Thyroid gland (tissue), 4 donors: ENCODE measurements around the gene FAM3D. TPM values are rescaled to one million over a fixed set of nuclear protein-coding genes. Genes with fewer than 3 reads are reported as not detected.

Experiments
- DNase-seq, 2 donors: peaks; one replicate each; pipeline ENCODE4 v3.0.0-alpha.2; 2019
- H3K27ac ChIP-seq, 3 donors: fragments of 200-600 bp; sonication (generic); 1 replicate in 2 of 3; 2 replicates in 1 of 3; pipeline ENCODE4 v1.5.1; 2016 to 2019; ENCODE audit warnings: mild to moderate bottlenecking in 1 of 3, moderate library complexity in 1 of 3
- H3K27me3 ChIP-seq: fragments of 200-600 bp; sonication (generic); one replicate; pipeline ENCODE4 v1.5.1; 2019
- H3K36me3 ChIP-seq, 2 donors: fragments of 200-600 bp; sonication (generic); one replicate each; pipeline ENCODE4 v1.5.1; 2016 to 2019
- H3K4me1 ChIP-seq, 2 donors: fragments of 200-600 bp; sonication (generic); one replicate each; pipeline ENCODE4 v1.5.1; 2017 to 2019
- H3K4me3 ChIP-seq, 3 donors: fragments of 200-600 bp; sonication (generic); replicated peaks in 1 of 3; 1 replicate in 2 of 3; 2 replicates in 1 of 3; pipeline ENCODE4 v1.5.1; 2016; ENCODE audit warnings: mild to moderate bottlenecking in 1 of 3
- H3K9me3 ChIP-seq: fragments of 200-600 bp; sonication (generic); one replicate; pipeline ENCODE4 v1.5.1; 2017
- POLR2A ChIP-seq, 2 donors: fragments of 450-650 bp; IDR thresholded peaks; one replicate each; pipeline ENCODE4 v1.6.1; 2017; ENCODE audit warnings: antibody characterized with exemption in 2 of 2, mild to moderate bottlenecking in 2 of 2, moderate library complexity in 1 of 2
- WGBS, 2 donors: methylation state at CpG; one replicate each; pipeline ENCODE4 v1.1.5; 2017; 5-methylcytosine and 5-hydroxymethylcytosine counted together
- intact Hi-C: fragments of 100-400 bp; cut with DNase I; formaldehyde crosslinking; loops from one replicate; pipeline ENCODE4 v1.15.1; 2023
- total RNA-seq, 4 donors: library from RNA; depleted of rRNA; stranded (reverse); fragments of >200 nt; gene quantifications; one replicate each; pipeline ENCODE4 v1.2.3, GENCODE V29; 2016
- TF ChIP-seq, protein P1 (sequence below), 6 experiments: fragments of 200-600 bp in 3 of 6; fragments of 450-650 bp in 3 of 6; sonication (generic) in 3 of 6; IDR thresholded peaks; one replicate each; pipeline ENCODE4 v1.5.1; 2016 to 2019; ENCODE audit warnings: antibody characterized with exemption in 6 of 6, mild to moderate bottlenecking in 2 of 6, inconsistent platforms in 1 of 6, moderate library complexity in 1 of 6

Gene FAM3D
- total RNA-seq, 4 donors from 2014 or later = 0.67 TPM; not detected in 3

DNA sequence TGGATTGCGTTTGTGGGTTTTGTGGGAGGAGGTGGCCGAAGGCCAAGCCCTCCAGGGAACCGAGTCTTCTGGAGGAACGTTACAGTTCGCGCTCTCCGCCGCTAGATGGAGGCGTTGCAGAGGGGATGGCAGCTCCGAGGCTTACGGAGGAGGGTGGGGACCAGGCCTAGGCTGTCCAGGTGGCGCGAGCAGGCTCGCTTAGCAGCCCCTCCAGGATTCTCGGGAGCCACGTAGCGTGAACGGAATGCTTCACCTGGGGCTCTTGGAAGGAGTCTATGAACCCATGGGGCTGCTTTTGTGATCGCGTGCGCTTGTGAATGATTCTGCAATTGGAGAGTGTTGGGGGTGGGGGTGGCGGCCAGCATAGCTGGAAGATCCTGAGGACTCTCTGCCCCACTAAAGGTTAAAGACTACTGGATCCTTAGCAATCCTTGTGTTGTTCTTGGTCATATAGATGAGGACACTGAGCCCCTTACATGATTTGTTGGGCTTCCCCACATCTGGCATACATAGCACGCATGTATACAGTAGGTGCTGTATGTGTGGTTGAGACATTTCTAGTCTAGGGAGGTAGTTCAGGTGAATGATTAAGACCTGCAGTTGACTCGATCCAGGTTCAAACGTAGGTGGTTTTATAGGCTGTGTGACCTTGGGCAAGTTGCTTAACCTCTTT, 25.7 kb downstream of the FAM3D start:
- TF ChIP-seq, protein P1, sequence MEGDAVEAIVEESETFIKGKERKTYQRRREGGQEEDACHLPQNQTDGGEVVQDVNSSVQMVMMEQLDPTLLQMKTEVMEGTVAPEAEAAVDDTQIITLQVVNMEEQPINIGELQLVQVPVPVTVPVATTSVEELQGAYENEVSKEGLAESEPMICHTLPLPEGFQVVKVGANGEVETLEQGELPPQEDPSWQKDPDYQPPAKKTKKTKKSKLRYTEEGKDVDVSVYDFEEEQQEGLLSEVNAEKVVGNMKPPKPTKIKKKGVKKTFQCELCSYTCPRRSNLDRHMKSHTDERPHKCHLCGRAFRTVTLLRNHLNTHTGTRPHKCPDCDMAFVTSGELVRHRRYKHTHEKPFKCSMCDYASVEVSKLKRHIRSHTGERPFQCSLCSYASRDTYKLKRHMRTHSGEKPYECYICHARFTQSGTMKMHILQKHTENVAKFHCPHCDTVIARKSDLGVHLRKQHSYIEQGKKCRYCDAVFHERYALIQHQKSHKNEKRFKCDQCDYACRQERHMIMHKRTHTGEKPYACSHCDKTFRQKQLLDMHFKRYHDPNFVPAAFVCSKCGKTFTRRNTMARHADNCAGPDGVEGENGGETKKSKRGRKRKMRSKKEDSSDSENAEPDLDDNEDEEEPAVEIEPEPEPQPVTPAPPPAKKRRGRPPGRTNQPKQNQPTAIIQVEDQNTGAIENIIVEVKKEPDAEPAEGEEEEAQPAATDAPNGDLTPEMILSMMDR (IDR thresholded peaks at IDR 0.05) = peak; percentile 74 to 97 (median 92)
- no peak for TF ChIP-seq POLR2A (IDR thresholded peaks at IDR 0.05)
- WGBS, 2 donors = 22 to 25% methylated on average over 20 to 23 of the region's 25 CpGs

DNA sequence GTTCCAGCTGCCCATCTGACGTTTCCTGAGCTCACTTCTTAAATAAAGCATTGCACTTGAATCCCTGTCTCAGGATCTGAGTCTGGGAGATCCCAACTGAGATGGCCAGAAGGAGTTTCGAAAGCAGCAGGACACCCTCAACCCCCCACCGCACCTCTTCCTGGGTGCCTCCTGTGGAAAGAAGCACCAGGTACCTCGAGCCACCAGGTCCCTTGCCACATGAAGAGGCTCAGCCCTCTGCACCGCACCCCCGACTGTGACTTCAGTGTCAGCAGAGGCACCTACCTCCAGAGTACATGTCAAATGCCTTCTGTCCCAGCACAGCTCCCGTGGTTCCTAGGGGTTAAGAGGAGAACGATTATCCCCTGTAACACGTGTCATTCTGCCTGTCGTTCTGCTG, 26.7 kb downstream of the FAM3D start:
- Histone ChIP-seq H3K27ac (no peak overlapping the region), H3K4me1 (peaks cover 0 to 9% of the 10 kb centered on the region in 2 donors), H3K4me3 (no peak overlapping the region), H3K27me3 (no peaks in the 10 kb centered on the region), H3K36me3 (no peaks in the 10 kb centered on the region), H3K9me3 (no peaks in the 10 kb centered on the region)
- DNase-seq = no peak
- TF ChIP-seq, protein P1 (IDR thresholded peaks at IDR 0.05) = no peak
- TF ChIP-seq POLR2A (IDR thresholded peaks at IDR 0.05) = no peak
- intact Hi-C loops = loop anchor here (5.0 to 10.0 kb wide), 2 partner anchors 412 to 1215 kb away; partner anchors contain the start of gene CFAP20DC
- WGBS, 2 donors = 88 to 90% methylated on average over 10 of the region's 10 CpGs

More for the DNA sequence above, 25.7 kb downstream of the FAM3D start:
- H3K9me3 ChIP-seq = no peaks in the 10 kb centered on the region
- no peaks in the 10 kb centered on the region for H3K27me3 ChIP-seq
- DNase-seq = peak; percentile 90 to 91
- peaks cover 0 to 9% of the 10 kb centered on the region in 2 donors for H3K4me1 ChIP-seq
- H3K36me3 ChIP-seq = no peaks in the 10 kb centered on the region
- intact Hi-C loops = loop anchor here (5.0 to 10.0 kb wide), 2 partner anchors 411 to 1214 kb away; partner anchors contain the start of gene CFAP20DC
- no peak overlapping the region for H3K27ac ChIP-seq
- no peak overlapping the region for H3K4me3 ChIP-seq

DNA sequence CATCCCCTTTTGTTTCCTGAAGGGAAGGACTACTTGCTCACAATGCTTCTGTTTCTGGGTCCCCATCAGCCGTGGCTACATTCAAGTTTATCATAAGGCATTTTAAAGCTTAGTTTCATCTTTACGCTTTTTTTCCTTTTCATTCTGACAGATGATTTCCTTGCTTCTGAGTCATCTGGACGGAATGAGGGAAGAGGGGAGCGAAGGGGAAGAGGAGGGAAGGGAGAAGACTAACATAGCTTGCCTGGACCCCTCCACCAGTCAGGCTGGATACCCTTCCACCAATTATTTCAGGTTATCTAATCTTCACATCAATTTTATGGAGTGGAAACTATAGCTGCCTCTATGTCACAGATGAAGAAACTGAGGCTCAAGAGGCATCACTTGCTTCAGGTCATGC, 27.6 kb downstream of the FAM3D start:
- intact Hi-C loops = no loop called here
- no peak for TF ChIP-seq POLR2A (IDR thresholded peaks at IDR 0.05)
- TF ChIP-seq, protein P1 (IDR thresholded peaks at IDR 0.05) = no peak
- H3K4me3 ChIP-seq = no peak overlapping the region
- no peaks in the 10 kb centered on the region for H3K9me3 ChIP-seq
- no peak for DNase-seq
- H3K36me3 ChIP-seq = no peaks in the 10 kb centered on the region
- H3K27ac ChIP-seq = no peak overlapping the region
- peaks cover 0 to 9% of the 10 kb centered on the region in 2 donors for H3K4me1 ChIP-seq
- 74 to 79% methylated on average over 4 of the region's 4 CpGs for WGBS, 2 donors
- no peaks in the 10 kb centered on the region for H3K27me3 ChIP-seq

DNA sequence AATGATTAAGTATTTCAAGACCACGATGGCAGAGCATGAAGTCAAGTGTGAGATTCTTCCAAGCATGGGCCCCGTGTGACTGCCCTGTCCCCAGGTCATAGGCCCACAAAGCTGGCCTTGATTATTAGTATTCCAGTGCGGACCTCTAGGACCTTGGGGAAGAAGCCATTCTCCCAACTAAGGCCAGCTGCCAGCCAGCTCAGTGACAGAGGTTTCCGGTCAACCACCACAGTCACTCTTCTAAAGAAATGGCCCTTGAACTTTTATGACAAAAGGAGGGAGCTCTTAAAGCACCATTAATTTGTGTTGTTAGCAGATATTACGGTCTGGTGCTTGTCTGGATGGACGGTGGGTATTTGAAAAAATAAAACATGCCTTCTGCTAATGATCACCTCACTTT, 28.0 kb downstream of the FAM3D start:
- Histone ChIP-seq H3K4me1 (peaks cover 4 to 11% of the 10 kb centered on the region in 2 donors), H3K9me3 (no peaks in the 10 kb centered on the region), H3K27me3 (no peaks in the 10 kb centered on the region), H3K36me3 (no peaks in the 10 kb centered on the region), H3K4me3 (no peak overlapping the region), H3K27ac (no peak overlapping the region)
- intact Hi-C loops = no loop called here
- TF ChIP-seq, protein P1 (IDR thresholded peaks at IDR 0.05) = no peak
- TF ChIP-seq POLR2A (IDR thresholded peaks at IDR 0.05) = no peak
- WGBS, 2 donors = 59 to 66% methylated on average over 6 of the region's 6 CpGs
- no peak for DNase-seq

DNA sequence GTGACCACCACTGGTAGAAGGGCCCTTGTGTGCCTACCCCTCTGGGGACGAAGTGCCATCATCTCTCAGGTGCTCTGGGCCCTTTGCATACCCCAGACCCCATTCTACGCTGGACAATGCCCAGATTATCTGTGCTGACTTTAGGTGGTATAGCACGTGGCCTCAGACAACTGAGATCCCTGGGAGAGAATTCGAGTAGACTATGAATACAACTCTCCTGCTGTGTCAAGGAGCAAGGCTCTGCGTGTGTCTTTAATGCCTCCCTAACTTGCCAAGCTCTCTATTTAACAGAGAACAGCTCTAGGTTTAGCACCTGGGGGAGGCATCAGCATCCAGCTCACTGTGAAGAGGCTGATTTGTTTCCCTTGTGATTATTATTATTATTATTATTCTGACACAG, 29.1 kb downstream of the FAM3D start:
- Histone ChIP-seq H3K27me3 (no peaks in the 10 kb centered on the region), H3K4me3 (no peak overlapping the region), H3K9me3 (no peaks in the 10 kb centered on the region), H3K27ac (no peak overlapping the region), H3K36me3 (no peaks in the 10 kb centered on the region), H3K4me1 (peaks cover 4 to 14% of the 10 kb centered on the region in 2 donors)
- no peak for DNase-seq
- intact Hi-C loops = no loop called here
- 66 to 70% methylated on average over 5 of the region's 5 CpGs for WGBS, 2 donors
- no peak for TF ChIP-seq POLR2A (IDR thresholded peaks at IDR 0.05)
- TF ChIP-seq, protein P1 (IDR thresholded peaks at IDR 0.05) = no peak
